Esophagus muscularis mucosa (tissue), 4 donors: ENCODE measurements around the gene SET.
"Not testable (repeated sequence)": the region's sequence is repeated elsewhere in the genome, so short reads cannot be mapped to it uniquely, and the experiment has no call there.

Experiments used
- CTCF ChIP-seq, 3 experiments: fragments of 200-600 bp in 2 of 3; fragments of 450-650 bp in 1 of 3; sonication (generic) in 2 of 3; IDR thresholded peaks; one replicate each; pipeline ENCODE4 v1.5.1; 2017 to 2019; ENCODE audit warnings: antibody characterized with exemption in 3 of 3, mild to moderate bottlenecking in 2 of 3, moderate library complexity in 1 of 3
- EP300 ChIP-seq: sonication (generic); formaldehyde crosslinking; IDR thresholded peaks from one replicate; pipeline ENCODE4 v1.6.1; 2017; ENCODE audit warnings: antibody characterized with exemption
- POLR2A ChIP-seq: fragments of 450-650 bp; IDR thresholded peaks from one replicate; pipeline ENCODE4 v1.6.1; 2017; ENCODE audit warnings: antibody characterized with exemption, moderate library complexity, mild to moderate bottlenecking, low read depth
- POLR2AphosphoS5 ChIP-seq, 2 donors: sonication (generic); formaldehyde crosslinking; IDR thresholded peaks; one replicate each; pipeline ENCODE4 v1.6.1; 2017; ENCODE audit warnings: antibody characterized with exemption in 2 of 2

GRCh38 chr9:128699096-128699795 lies 10.2 kb downstream of the SET start:
- TF ChIP-seq CTCF (IDR thresholded peaks at IDR 0.05); POLR2A; POLR2AphosphoS5 (IDR thresholded peaks at IDR 0.05); EP300: not testable (repeated sequence)
